Karpas-422 (cell line): ENCODE measurements around the gene SYNE1. TPM values are rescaled to one million over a fixed set of nuclear protein-coding genes. Genes with fewer than 3 reads are reported as not detected.
"Not testable (repeated sequence)": the region's sequence is repeated elsewhere in the genome, so short reads cannot be mapped to it uniquely, and the experiment has no call there.

Experiments
- DNase-seq: peaks from one replicate; pipeline ENCODE4 v3.0.0-alpha.2; 2015
- H2AFZ ChIP-seq: fragments of 200-600 bp; sonication (generic); 2 replicates; pipeline ENCODE4 v1.6.1; 2014; ENCODE audit warnings: antibody characterized with exemption, low read length, mixed read lengths
- H3K27ac ChIP-seq: fragments of 200-600 bp; sonication (generic); 2 replicates; pipeline ENCODE4 v1.5.1; 2014; ENCODE audit warnings: mild to moderate bottlenecking, low read length, moderate library complexity
- H3K27me3 ChIP-seq: fragments of 200-600 bp; sonication (generic); 2 replicates; pipeline ENCODE4 v1.6.1; 2014; ENCODE audit warnings: low read length, mixed read lengths
- H3K36me3 ChIP-seq: fragments of 200-600 bp; sonication (generic); 2 replicates; pipeline ENCODE4 v1.6.1; 2014; ENCODE audit warnings: low read length, mixed read lengths; ENCODE audit not compliant: insufficient read depth
- H3K4me1 ChIP-seq: fragments of 200-600 bp; sonication (generic); 2 replicates; pipeline ENCODE4 v1.6.1; 2014; ENCODE audit warnings: mild to moderate bottlenecking, low read length, mixed read lengths
- H3K4me2 ChIP-seq: fragments of 200-600 bp; sonication (generic); 2 replicates; pipeline ENCODE4 v1.6.1; 2014; ENCODE audit warnings: low read length, low read depth, mild to moderate bottlenecking; ENCODE audit not compliant: poor library complexity, severe bottlenecking
- H3K4me3 ChIP-seq: fragments of 200-600 bp; sonication (generic); 2 replicates; pipeline ENCODE4 v1.5.1; 2014; ENCODE audit warnings: mild to moderate bottlenecking, antibody characterized with exemption, low read length, mixed read lengths
- H3K79me2 ChIP-seq: fragments of 200-600 bp; sonication (generic); 2 replicates; pipeline ENCODE4 v1.6.1; 2014; ENCODE audit warnings: mild to moderate bottlenecking, low read length, mixed read lengths
- H3K9ac ChIP-seq: fragments of 200-600 bp; sonication (generic); 2 replicates; pipeline ENCODE4 v1.6.0; 2014; ENCODE audit warnings: low read length
- H3K9me2 ChIP-seq: fragments of 200-600 bp; sonication (generic), shearing (Covaris generic); replicated peaks from 2 replicates; pipeline ENCODE4 v1.6.0; 2014; ENCODE audit warnings: mild to moderate bottlenecking, low read length, moderate library complexity; ENCODE audit not compliant: insufficient read depth
- H3K9me3 ChIP-seq: fragments of 300-700, 200-600 bp; sonication (generic); 2 replicates; pipeline ENCODE4 v1.6.1; 2014; ENCODE audit warnings: low read length, mixed read lengths
- H4K20me1 ChIP-seq: fragments of 200-600 bp; sonication (generic); 2 replicates; pipeline ENCODE4 v1.6.1; 2014; ENCODE audit warnings: mild to moderate bottlenecking, antibody characterized with exemption, low read length, low read depth; ENCODE audit not compliant: insufficient read depth
- total RNA-seq: library from RNA; depleted of rRNA; stranded (reverse); fragments of >200 nt; shearing (Covaris generic); gene quantifications from 2 replicates; pipeline ENCODE4 v1.2.3, GENCODE V29; 2014; ENCODE audit warnings: low replicate concordance

Gene SYNE1
- total RNA-seq, 1 experiment from 2014 or later, result 137 TPM

DNA sequence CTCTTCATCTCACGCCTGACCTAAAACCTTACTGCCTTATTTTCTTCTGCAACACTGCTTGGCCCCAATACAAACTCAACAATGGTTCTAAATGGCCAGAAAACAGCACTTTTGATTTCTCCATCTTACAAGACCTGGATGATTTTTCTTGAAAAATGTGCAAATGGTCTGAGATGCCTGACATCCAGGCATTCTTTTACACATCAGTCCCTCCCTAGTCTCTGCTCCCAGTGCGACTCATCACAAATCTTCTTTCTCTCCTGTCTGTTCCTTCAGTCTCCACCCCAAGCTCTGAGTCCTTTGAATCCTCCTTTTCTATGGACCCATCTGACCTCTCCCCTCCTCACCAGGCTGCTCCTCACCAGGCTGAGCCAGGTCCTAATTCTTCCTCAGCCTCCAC is 145.7 kb downstream of the SYNE1 start:
- H3K9me2 ChIP-seq, H3K27ac ChIP-seq, H3K4me1 ChIP-seq, H3K9ac ChIP-seq, H4K20me1 ChIP-seq, H3K9me3 ChIP-seq, DNase-seq, H3K4me3 ChIP-seq, H3K79me2 ChIP-seq, H2AFZ ChIP-seq, H3K4me2 ChIP-seq, H3K36me3 ChIP-seq, H3K27me3 ChIP-seq: not testable (repeated sequence)

DNA sequence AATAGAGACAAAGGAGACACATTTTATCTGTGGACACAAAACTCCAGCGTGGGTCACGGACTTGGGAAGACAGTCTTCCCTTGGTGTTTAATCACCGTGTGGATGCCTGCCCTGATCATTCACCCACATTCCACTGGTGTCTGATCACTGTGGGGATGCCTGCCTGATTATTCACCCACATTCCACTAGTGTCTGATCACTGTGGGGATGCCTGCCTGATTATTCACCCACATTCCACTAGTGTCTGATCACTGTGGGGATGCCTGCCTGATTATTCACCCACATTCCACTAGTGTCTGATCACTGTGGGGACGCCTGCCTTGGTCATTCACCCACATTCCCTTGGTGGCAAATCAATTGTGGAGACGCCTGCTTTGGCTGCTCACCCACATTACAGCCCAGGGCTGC is 146.2 kb downstream of the SYNE1 start:
- H4K20me1 ChIP-seq, DNase-seq, H3K9me3 ChIP-seq, H3K9ac ChIP-seq, H3K79me2 ChIP-seq, H3K27me3 ChIP-seq, H3K27ac ChIP-seq, H3K36me3 ChIP-seq, H2AFZ ChIP-seq, H3K4me3 ChIP-seq, H3K4me1 ChIP-seq, H3K9me2 ChIP-seq, H3K4me2 ChIP-seq: not testable (repeated sequence)

DNA sequence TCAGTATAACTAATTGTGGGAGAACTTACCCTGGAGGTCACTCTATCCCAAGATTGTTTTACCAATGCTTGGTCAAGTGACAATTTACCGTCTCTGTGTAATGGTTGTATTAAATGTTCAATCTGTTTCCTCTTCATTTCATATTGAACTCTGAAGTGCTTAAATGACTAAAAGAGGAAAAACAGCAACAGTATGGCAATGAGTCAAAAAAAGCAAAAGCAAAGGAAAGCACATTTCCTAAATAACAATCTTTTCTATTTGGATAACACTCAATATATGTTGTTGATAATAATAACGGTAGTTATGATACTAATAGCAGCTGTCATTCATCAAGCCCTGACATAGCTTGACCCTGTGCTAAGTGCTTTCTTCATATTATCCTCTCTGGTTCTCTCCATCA is 152.4 kb downstream of the SYNE1 start:
- H3K36me3 ChIP-seq, result no peaks in the 10 kb centered on the region
- H4K20me1 ChIP-seq, result no peaks in the 10 kb centered on the region
- no peak overlapping the region for H3K27ac ChIP-seq
- H3K9me3 ChIP-seq, result no peaks in the 10 kb centered on the region
- H3K9ac ChIP-seq, result no peak overlapping the region
- DNase-seq, result no peak
- no peaks in the 10 kb centered on the region for H3K79me2 ChIP-seq
- no peaks in the 10 kb centered on the region for H3K4me1 ChIP-seq
- no peaks in the 10 kb centered on the region for H3K9me2 ChIP-seq
- no peak overlapping the region for H2AFZ ChIP-seq
- H3K4me2 ChIP-seq, result no peak overlapping the region
- H3K4me3 ChIP-seq, result no peak overlapping the region
- no peaks in the 10 kb centered on the region for H3K27me3 ChIP-seq

DNA sequence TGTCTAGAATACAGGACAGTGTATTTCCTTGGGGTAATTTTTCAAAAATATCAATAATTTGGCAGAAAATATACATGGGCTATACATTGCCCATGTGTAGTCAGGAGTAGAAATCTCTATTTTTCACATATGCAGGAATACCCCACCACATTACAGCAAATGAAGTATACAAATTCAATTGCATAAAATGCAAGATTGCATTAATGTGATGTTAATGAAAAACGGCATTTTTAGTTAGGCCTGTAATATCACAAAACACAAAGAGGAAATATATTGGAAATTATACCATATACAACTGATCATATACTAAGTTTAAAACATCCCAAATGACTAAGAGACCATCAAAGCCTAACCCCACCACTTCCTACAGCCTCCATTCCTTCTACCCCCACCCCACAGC is 154.9 kb downstream of the SYNE1 start:
- Histone ChIP-seq H3K79me2 (no peaks in the 10 kb centered on the region), H2AFZ (no peak overlapping the region), H3K4me3 (no peak overlapping the region), H4K20me1 (no peaks in the 10 kb centered on the region), H3K9me3 (no peaks in the 10 kb centered on the region), H3K9me2 (no peaks in the 10 kb centered on the region), H3K4me1 (no peaks in the 10 kb centered on the region), H3K9ac (no peak overlapping the region), H3K4me2 (no peak overlapping the region), H3K36me3 (no peaks in the 10 kb centered on the region), H3K27ac (no peak overlapping the region), H3K27me3 (no peaks in the 10 kb centered on the region)
- no peak for DNase-seq

DNA sequence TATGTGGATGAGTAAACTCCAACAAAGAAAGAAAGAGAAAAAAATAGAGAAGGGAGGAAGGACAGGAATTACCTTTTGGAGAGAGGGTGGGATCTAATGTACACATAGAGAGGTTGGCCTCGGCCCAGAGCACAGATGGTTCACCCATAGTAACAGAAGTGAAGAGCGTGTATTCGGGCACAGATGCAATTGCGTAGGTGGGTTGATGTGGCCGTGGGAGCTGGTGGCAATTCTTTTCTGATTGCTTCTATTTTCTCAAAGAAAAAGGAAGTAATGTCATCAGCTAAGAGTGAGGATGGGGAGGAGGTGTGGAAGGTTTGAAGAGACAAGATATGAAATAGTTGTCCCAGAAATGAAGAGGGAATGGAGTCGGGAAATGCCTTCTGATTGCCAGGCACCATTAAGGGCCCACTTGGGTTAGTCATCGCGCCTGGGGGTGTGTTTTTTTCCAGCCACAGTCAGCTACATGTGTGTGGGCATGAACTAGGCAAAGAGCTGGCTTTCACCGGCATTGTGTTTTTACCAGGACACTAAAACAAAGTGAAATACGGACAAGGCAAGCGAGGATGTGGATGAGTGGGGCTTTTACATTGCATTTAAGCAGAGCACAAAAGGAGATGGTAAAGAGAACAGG is 158.7 kb downstream of the SYNE1 start:
- H3K27ac ChIP-seq, result no peak overlapping the region
- no peaks in the 10 kb centered on the region for H4K20me1 ChIP-seq
- no peaks in the 10 kb centered on the region for H3K27me3 ChIP-seq
- H3K9ac ChIP-seq, result no peak overlapping the region
- H3K9me3 ChIP-seq, result no peaks in the 10 kb centered on the region
- H3K9me2 ChIP-seq, result no peaks in the 10 kb centered on the region
- no peak overlapping the region for H2AFZ ChIP-seq
- no peak overlapping the region for H3K4me2 ChIP-seq
- no peaks in the 10 kb centered on the region for H3K79me2 ChIP-seq
- no peak overlapping the region for H3K4me3 ChIP-seq
- DNase-seq, result no peak
- H3K36me3 ChIP-seq, result no peaks in the 10 kb centered on the region
- H3K4me1 ChIP-seq, result no peaks in the 10 kb centered on the region

DNA sequence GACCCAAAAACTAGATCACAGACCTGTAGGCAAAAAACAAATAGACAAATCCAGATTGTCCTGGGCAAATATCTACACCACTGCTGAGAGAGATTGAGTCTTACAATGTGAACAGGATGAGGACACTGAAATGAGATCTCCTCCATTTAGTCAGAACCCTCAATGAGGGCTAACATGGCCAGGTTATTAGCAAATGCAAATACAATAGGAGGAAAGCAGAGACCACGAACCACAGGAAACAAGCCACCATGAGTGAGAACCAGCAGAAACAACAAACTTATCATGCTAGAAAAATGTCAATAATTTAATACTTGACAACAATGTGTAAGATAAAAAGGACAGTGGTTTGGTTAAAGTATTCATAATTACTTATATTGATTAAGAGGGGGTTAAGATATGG is 162.8 kb downstream of the SYNE1 start:
- no peaks in the 10 kb centered on the region for H4K20me1 ChIP-seq
- H3K4me1 ChIP-seq, result no peaks in the 10 kb centered on the region
- no peaks in the 10 kb centered on the region for H3K27me3 ChIP-seq
- DNase-seq, result no peak
- H3K9ac ChIP-seq, result no peak overlapping the region
- H3K9me3 ChIP-seq, result no peaks in the 10 kb centered on the region
- no peaks in the 10 kb centered on the region for H3K36me3 ChIP-seq
- H3K27ac ChIP-seq, result no peak overlapping the region
- H3K4me2 ChIP-seq, result no peak overlapping the region
- no peak overlapping the region for H2AFZ ChIP-seq
- H3K9me2 ChIP-seq, result no peaks in the 10 kb centered on the region
- H3K79me2 ChIP-seq, result no peaks in the 10 kb centered on the region
- H3K4me3 ChIP-seq, result no peak overlapping the region

DNA sequence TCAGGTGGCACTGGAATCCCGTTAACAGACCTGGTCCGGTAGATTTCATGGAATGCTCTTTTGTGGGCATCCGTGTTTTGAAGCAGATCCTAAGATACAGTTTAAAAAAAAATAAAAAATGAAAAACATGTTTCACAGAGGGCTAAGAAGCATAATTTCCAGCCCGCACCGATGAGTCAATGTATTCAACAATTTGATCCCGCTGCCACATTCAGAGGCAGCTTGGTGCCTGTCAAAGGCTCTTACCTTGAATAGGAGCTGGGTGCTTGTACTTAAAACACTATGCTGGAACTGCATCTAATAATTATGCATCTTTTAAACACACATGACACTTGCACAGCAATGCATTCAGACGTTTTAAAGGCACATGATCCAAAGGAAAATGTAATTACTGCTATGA is 164.8 kb downstream of the SYNE1 start:
- no peak overlapping the region for H3K9ac ChIP-seq
- no peak overlapping the region for H3K27ac ChIP-seq
- H3K4me3 ChIP-seq, result no peak overlapping the region
- H2AFZ ChIP-seq, result no peak overlapping the region
- H3K36me3 ChIP-seq, result no peaks in the 10 kb centered on the region
- no peaks in the 10 kb centered on the region for H3K4me1 ChIP-seq
- no peak overlapping the region for H3K4me2 ChIP-seq
- H3K9me2 ChIP-seq, result no peaks in the 10 kb centered on the region
- H3K27me3 ChIP-seq, result no peaks in the 10 kb centered on the region
- DNase-seq, result no peak
- H3K9me3 ChIP-seq, result no peaks in the 10 kb centered on the region
- H4K20me1 ChIP-seq, result no peaks in the 10 kb centered on the region
- H3K79me2 ChIP-seq, result no peaks in the 10 kb centered on the region

DNA sequence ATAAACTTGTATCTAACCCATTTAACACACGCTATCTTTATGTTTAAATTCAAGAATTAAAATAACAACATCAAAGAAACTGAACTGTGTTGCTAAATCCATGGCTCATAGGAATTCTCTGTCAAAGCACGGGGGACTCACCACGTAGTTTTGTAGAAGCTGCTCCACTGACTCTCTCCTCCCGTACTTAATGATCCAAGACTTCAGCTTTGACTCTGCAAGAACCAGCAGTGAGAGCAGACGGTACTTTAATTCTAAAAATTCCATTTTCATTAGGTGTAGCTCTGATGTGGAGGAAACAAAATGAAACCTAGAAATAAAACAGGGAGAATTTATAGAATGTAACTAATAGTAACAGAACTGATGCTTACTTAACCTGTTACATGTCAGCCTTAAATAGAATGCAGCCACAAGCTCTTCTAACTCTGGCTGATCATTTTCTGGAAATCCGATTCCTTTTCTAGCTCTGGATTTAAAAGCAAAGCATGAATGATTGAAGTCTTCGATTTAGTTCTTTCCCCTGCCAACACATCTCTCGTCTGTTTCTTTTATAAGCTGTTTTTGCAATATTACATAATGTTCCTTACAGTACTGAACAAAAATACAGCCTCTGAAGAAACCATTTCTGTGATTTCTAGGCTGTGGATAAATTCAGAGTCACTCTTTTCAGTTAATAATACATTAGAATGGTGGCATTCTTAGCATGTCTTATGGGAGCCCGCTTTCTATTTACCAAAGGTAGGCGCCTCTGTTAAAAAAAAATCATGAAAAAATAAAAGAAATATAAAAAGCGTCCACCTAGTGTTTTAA is 165.5 kb downstream of the SYNE1 start:
- no peak overlapping the region for H3K4me2 ChIP-seq
- H3K4me1 ChIP-seq, result no peaks in the 10 kb centered on the region
- no peaks in the 10 kb centered on the region for H3K9me2 ChIP-seq
- no peak overlapping the region for H3K4me3 ChIP-seq
- no peak overlapping the region for H2AFZ ChIP-seq
- DNase-seq, result no peak
- H3K9me3 ChIP-seq, result no peaks in the 10 kb centered on the region
- no peak overlapping the region for H3K9ac ChIP-seq
- H3K36me3 ChIP-seq, result no peaks in the 10 kb centered on the region
- no peak overlapping the region for H3K27ac ChIP-seq
- H3K27me3 ChIP-seq, result no peaks in the 10 kb centered on the region
- no peaks in the 10 kb centered on the region for H4K20me1 ChIP-seq
- H3K79me2 ChIP-seq, result no peaks in the 10 kb centered on the region
